HCT116 (cell line): ENCODE data around the gene GJD3. TPM values are rescaled to one million over a fixed set of nuclear protein-coding genes. Genes with fewer than 3 reads are reported as not detected.

ENCODE experiments used
- ATAC-seq: fragments of 200-7000 bp; cut with Tn5 transposase; 2 replicates; pipeline ENCODE4 v1.9.1; 2020; ENCODE audit warnings: mild to moderate bottlenecking, moderate library complexity
- BruUV-seq: library from RNA; stranded (reverse); fragments of 400-500 nt; replicated peaks from 2 replicates; lab custom pipeline; 2021; lab: Mats Ljungman, UMichigan
- CTCF ChIA-PET: fragments of 300-600 bp; sonication (Branson Sonifier 250); formaldehyde crosslinking; loops from one replicate; lab custom pipeline; 2021; ENCODE audit warnings: antibody characterized with exemption; lab: Charles Lee
- POLR2A ChIA-PET: fragments of 300-600, 350-600 bp; sonication (Branson Sonifier 250); formaldehyde crosslinking; loops from one replicate; lab custom pipeline; 2021; ENCODE audit warnings: antibody characterized with exemption; lab: Charles Lee
- RAD21 ChIA-PET, 2 experiments: fragments of 300-600 bp; sonication (Branson Sonifier 250); formaldehyde crosslinking; loops; one replicate each; lab custom pipeline; 2023; ENCODE audit warnings: low total read pairs in 2 of 2; ENCODE audit not compliant: uncharacterized antibody in 2 of 2, unreplicated experiment in 2 of 2, low non-redundant PET in 1 of 2; lab: Charles Lee
- DNase-seq: peaks from one replicate; pipeline ENCODE4 v3.0.0-alpha.2; 2010; ENCODE audit warnings: low read depth, low spot score
- H2AFZ ChIP-seq: fragments of 200-600 bp; shearing (Covaris generic), sonication (generic); 2 replicates; pipeline ENCODE4 v1.6.1; 2017; ENCODE audit warnings: low read depth, mixed run types, mixed read lengths, antibody characterized with exemption, low read length; ENCODE audit not compliant: poor library complexity, severe bottlenecking
- H3K27ac ChIP-seq: 2 replicates; pipeline ENCODE4 v1.5.1; 2012; ENCODE audit warnings: low read depth, low read length
- H3K27me3 ChIP-seq: fragments of 200-600 bp; sonication (generic); 2 replicates; pipeline ENCODE4 v1.6.1; 2016; ENCODE audit warnings: mixed run types, low read length, mixed read lengths; ENCODE audit not compliant: insufficient read depth
- H3K36me3 ChIP-seq, 2 experiments: fragments of 200-500 bp in 1 of 2; fragments of 200-600 bp in 1 of 2; sonication (Bioruptor generic) in 1 of 2; sonication (generic) in 1 of 2; 2 replicates each; pipeline versions ENCODE4 v1.5.1 to v1.6.1; 2014 to 2016; ENCODE audit warnings: low read length in 2 of 2, inconsistent platforms in 1 of 2, mixed read lengths in 1 of 2, mixed run types in 1 of 2; ENCODE audit not compliant: insufficient read depth in 2 of 2, control insufficient read depth in 1 of 2
- H3K4me1 ChIP-seq, 2 experiments: fragments of 200-600 bp in 1 of 2; sonication (generic) in 1 of 2; 2 replicates each; pipeline versions ENCODE4 v1.5.1 to v1.6.1; 2012 to 2017; ENCODE audit warnings: low read length in 2 of 2, inconsistent platforms in 1 of 2, mild to moderate bottlenecking in 1 of 2, mixed read lengths in 1 of 2, mixed run types in 1 of 2, moderate library complexity in 1 of 2; ENCODE audit not compliant: insufficient read depth in 2 of 2, control insufficient read depth in 1 of 2
- H3K4me2 ChIP-seq: fragments of 200-600 bp; sonication (generic); 2 replicates; pipeline ENCODE4 v1.6.1; 2017; ENCODE audit warnings: mixed run types, low read length, mixed read lengths
- H3K4me3 ChIP-seq, 2 experiments: fragments of 200-600 bp in 1 of 2; sonication (generic) in 1 of 2; replicated peaks in 1 of 2; 2 replicates each; pipeline ENCODE4 v1.5.1; 2011 to 2016; ENCODE audit warnings: low read length in 2 of 2, control low read depth in 1 of 2, low read depth in 1 of 2, mild to moderate bottlenecking in 1 of 2, mixed read lengths in 1 of 2, mixed run types in 1 of 2
- H3K79me2 ChIP-seq: fragments of 200-600 bp; sonication (generic); 2 replicates; pipeline ENCODE4 v1.6.1; 2017; ENCODE audit warnings: mild to moderate bottlenecking, mixed run types, low read length, moderate library complexity, mixed read lengths; ENCODE audit not compliant: insufficient read depth
- H3K9ac ChIP-seq: fragments of 200-600 bp; sonication (generic); 2 replicates; pipeline ENCODE4 v1.6.1; 2016; ENCODE audit warnings: low read length, mixed read lengths
- H3K9me2 ChIP-seq: fragments of 200-600 bp; sonication (generic), shearing (Covaris generic); 2 replicates; pipeline ENCODE4 v1.6.1; 2017; ENCODE audit warnings: mixed run types, mild to moderate bottlenecking, moderate library complexity; ENCODE audit not compliant: insufficient read depth
- H3K9me3 ChIP-seq, 2 experiments: fragments of 200-500 bp in 1 of 2; fragments of 200-600 bp in 1 of 2; sonication (Bioruptor generic) in 1 of 2; sonication (generic) in 1 of 2; 2 replicates each; pipeline ENCODE4 v1.6.1; 2014 to 2017; ENCODE audit warnings: low read length in 2 of 2, mixed read lengths in 2 of 2, inconsistent platforms in 1 of 2, low read depth in 1 of 2, mild to moderate bottlenecking in 1 of 2, mixed run types in 1 of 2, moderate library complexity in 1 of 2; ENCODE audit not compliant: control insufficient read depth in 1 of 2, insufficient read depth in 1 of 2
- H4K20me1 ChIP-seq: fragments of 200-600 bp; sonication (generic), shearing (Covaris generic); 2 replicates; pipeline ENCODE4 v1.6.1; 2017; ENCODE audit warnings: mixed run types, mild to moderate bottlenecking, moderate library complexity; ENCODE audit not compliant: insufficient read depth
- ATF3 ChIP-seq: IDR thresholded peaks from 2 replicates; pipeline ENCODE4 v1.6.1; 2012
- CBX3 ChIP-seq: IDR thresholded peaks from 2 replicates; pipeline ENCODE4 v1.6.1; 2012; ENCODE audit warnings: low read depth
- CEBPB ChIP-seq: IDR thresholded peaks from 2 replicates; pipeline ENCODE4 v1.6.1; 2012; ENCODE audit warnings: low read depth
- CTCF ChIP-seq, 3 experiments: fragments of 200-600 bp in 1 of 3; sonication (generic) in 1 of 3; IDR thresholded peaks in 2 of 3; conservative IDR thresholded peaks in 1 of 3; 2 replicates each; pipeline ENCODE4 v1.5.1; 2012 to 2017; ENCODE audit warnings: low read depth in 2 of 3, low read length in 2 of 3, antibody characterized with exemption in 1 of 3, borderline replicate concordance in 1 of 3, control low read depth in 1 of 3, mild to moderate bottlenecking in 1 of 3, mixed read lengths in 1 of 3, mixed run types in 1 of 3, moderate library complexity in 1 of 3; ENCODE audit not compliant: insufficient read depth in 1 of 3
- EGR1 ChIP-seq: IDR thresholded peaks from 2 replicates; pipeline ENCODE4 v1.6.1; 2012; ENCODE audit warnings: low read depth
- ELF1 ChIP-seq: IDR thresholded peaks from 2 replicates; pipeline ENCODE4 v1.6.1; 2012; ENCODE audit warnings: low read depth, borderline replicate concordance
- FOSL1 ChIP-seq: IDR thresholded peaks from 2 replicates; pipeline ENCODE4 v1.6.1; 2012; ENCODE audit warnings: low read depth
- JUND ChIP-seq: IDR thresholded peaks from 2 replicates; pipeline ENCODE4 v1.6.1; 2012
- POLR2A ChIP-seq: IDR thresholded peaks from 2 replicates; pipeline ENCODE4 v1.7.0; 2011; ENCODE audit warnings: borderline replicate concordance; ENCODE audit not compliant: insufficient read depth, insufficient read length; ENCODE audit errors: extremely low read depth
- POLR2AphosphoS5 ChIP-seq: IDR thresholded peaks from 2 replicates; pipeline ENCODE4 v1.6.1; 2011; ENCODE audit warnings: mild to moderate bottlenecking, low read depth, low read length, moderate library complexity
- RAD21 ChIP-seq: IDR thresholded peaks from 2 replicates; pipeline ENCODE4 v1.6.1; 2012; ENCODE audit warnings: low read depth, mild to moderate bottlenecking
- SIN3A ChIP-seq: IDR thresholded peaks from 2 replicates; pipeline ENCODE4 v1.6.1; 2012; ENCODE audit warnings: low read depth
- SP1 ChIP-seq: IDR thresholded peaks from 2 replicates; pipeline ENCODE4 v1.6.1; 2012; ENCODE audit warnings: low read depth
- SRF ChIP-seq: IDR thresholded peaks from 2 replicates; pipeline ENCODE4 v1.6.1; 2012; ENCODE audit warnings: low read depth
- TCF7L2 ChIP-seq: IDR thresholded peaks from 2 replicates; pipeline ENCODE4 v1.7.0; 2011; ENCODE audit warnings: borderline replicate concordance, inconsistent platforms; ENCODE audit not compliant: insufficient read depth, insufficient read length; ENCODE audit errors: extremely low read depth
- YY1 ChIP-seq: IDR thresholded peaks from 2 replicates; pipeline ENCODE4 v1.6.1; 2011; ENCODE audit warnings: low read length, low read depth, moderate library complexity, mild to moderate bottlenecking; ENCODE audit not compliant: insufficient replicate concordance; ENCODE audit errors: extremely low read depth
- ZBTB33 ChIP-seq: IDR thresholded peaks from 2 replicates; pipeline ENCODE4 v1.6.1; 2011; ENCODE audit warnings: mild to moderate bottlenecking, low read length, moderate library complexity; ENCODE audit not compliant: insufficient replicate concordance; ENCODE audit errors: extremely low read depth
- intact Hi-C: fragments of 100-400 bp; cut with micrococcal nuclease; formaldehyde crosslinking; loops from 2 replicates; pipeline ENCODE4 v1.10.0; 2022
- total RNA-seq: library from RNA; stranded (reverse); gene quantifications from one replicate; pipeline ENCODE4 v1.2.1, GENCODE V29; 2021; ENCODE audit not compliant: unreplicated experiment
- TF ChIP-seq, protein P1 (sequence below): IDR thresholded peaks from 2 replicates; pipeline ENCODE4 v1.6.1; 2012; ENCODE audit warnings: low read depth

Gene GJD3
- total RNA-seq, 1 experiment from 2014 or later, result not detected

- POLR2A ChIA-PET, result no interaction called here
- no peak for ATAC-seq
- H4K20me1 ChIP-seq, result no peaks in the 10 kb centered on the region; the same call in 1 of the 2 replicates
- no peaks in the 10 kb centered on the region for H3K9me2 ChIP-seq
- H3K4me3 ChIP-seq, result no peak overlapping the region
- RAD21 ChIA-PET, result no interaction called here
- TF ChIP-seq FOSL1 (no peak), SRF (no peak), SIN3A (no peak), CBX3 (no peak), CTCF (IDR thresholded peaks at IDR 0.05 in 2 of 3, conservative IDR thresholded peaks at IDR 0.05 in 1 of 3; ENCODE audit: borderline replicate concordance in 1 of 3, insufficient read depth in 1 of 3, low read depth in 2 of 3, low read length in 2 of 3) (no peak), POLR2AphosphoS5 (no peak), SP1 (no peak), YY1 (no peak), CEBPB (no peak), TCF7L2 (no peak), JUND (no peak), ZBTB33 (no peak), ELF1 (no peak), ATF3 (no peak), RAD21 (no peak), EGR1 (no peak), POLR2A (no peak)
- TF ChIP-seq, protein P1, sequence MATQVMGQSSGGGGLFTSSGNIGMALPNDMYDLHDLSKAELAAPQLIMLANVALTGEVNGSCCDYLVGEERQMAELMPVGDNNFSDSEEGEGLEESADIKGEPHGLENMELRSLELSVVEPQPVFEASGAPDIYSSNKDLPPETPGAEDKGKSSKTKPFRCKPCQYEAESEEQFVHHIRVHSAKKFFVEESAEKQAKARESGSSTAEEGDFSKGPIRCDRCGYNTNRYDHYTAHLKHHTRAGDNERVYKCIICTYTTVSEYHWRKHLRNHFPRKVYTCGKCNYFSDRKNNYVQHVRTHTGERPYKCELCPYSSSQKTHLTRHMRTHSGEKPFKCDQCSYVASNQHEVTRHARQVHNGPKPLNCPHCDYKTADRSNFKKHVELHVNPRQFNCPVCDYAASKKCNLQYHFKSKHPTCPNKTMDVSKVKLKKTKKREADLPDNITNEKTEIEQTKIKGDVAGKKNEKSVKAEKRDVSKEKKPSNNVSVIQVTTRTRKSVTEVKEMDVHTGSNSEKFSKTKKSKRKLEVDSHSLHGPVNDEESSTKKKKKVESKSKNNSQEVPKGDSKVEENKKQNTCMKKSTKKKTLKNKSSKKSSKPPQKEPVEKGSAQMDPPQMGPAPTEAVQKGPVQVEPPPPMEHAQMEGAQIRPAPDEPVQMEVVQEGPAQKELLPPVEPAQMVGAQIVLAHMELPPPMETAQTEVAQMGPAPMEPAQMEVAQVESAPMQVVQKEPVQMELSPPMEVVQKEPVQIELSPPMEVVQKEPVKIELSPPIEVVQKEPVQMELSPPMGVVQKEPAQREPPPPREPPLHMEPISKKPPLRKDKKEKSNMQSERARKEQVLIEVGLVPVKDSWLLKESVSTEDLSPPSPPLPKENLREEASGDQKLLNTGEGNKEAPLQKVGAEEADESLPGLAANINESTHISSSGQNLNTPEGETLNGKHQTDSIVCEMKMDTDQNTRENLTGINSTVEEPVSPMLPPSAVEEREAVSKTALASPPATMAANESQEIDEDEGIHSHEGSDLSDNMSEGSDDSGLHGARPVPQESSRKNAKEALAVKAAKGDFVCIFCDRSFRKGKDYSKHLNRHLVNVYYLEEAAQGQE, result no peak
- H3K27ac ChIP-seq, result no peak overlapping the region
- H3K9ac ChIP-seq, result no peak overlapping the region
- H2AFZ ChIP-seq, result no peak overlapping the region
- peaks cover 30 to 49% of the 10 kb centered on the region in 2 experiments for H3K4me1 ChIP-seq
- CTCF ChIA-PET, result no interaction called here
- peaks cover 70% of the 10 kb centered on the region for H3K79me2 ChIP-seq
- H3K9me3 ChIP-seq, result no peaks in the 10 kb centered on the region
- peaks cover 0 to 8% of the 10 kb centered on the region in 2 experiments; a peak in 1 of 4 replicates for H3K36me3 ChIP-seq
- BruUV-seq, result no TSS peak
- intact Hi-C loops, result no loop called here
- H3K27me3 ChIP-seq, result no peaks in the 10 kb centered on the region
- H3K4me2 ChIP-seq, result no peak overlapping the region
- DNase-seq, result no peak
These were observed 27.2 kb downstream of the GJD3 start for GRCh38 chr17:40337351-40337750.
